CD14-positive monocyte (primary cell): ENCODE data around the gene KIAA1328. TPM values are rescaled to one million over a fixed set of nuclear protein-coding genes. Genes with fewer than 3 reads are reported as not detected.

Source experiments
- DNase-seq, 3 donors: peaks; one replicate each; pipeline ENCODE4 v3.0.0-alpha.2; 2011 to 2022
- H2AFZ ChIP-seq: 2 replicates; pipeline ENCODE4 v1.6.0; 2012; ENCODE audit warnings: mild to moderate bottlenecking, low read depth, low read length, inconsistent platforms; ENCODE audit not compliant: insufficient read depth, poor library complexity, severe bottlenecking
- H3K27ac ChIP-seq, 2 donors: 1 replicate in 1 of 2; 2 replicates in 1 of 2; pipeline ENCODE4 v1.5.1; 2012 to 2013; ENCODE audit warnings: low read length in 2 of 2, control low read depth in 1 of 2, inconsistent platforms in 1 of 2, low read depth in 1 of 2, mild to moderate bottlenecking in 1 of 2
- H3K27me3 ChIP-seq, 2 donors: one replicate each; pipeline versions ENCODE4 v1.6.0 to v1.6.1; 2011 to 2013; ENCODE audit warnings: low read length in 2 of 2; ENCODE audit not compliant: control insufficient read depth in 2 of 2, insufficient read depth in 2 of 2
- H3K36me3 ChIP-seq, 2 donors: replicated peaks in 1 of 2; 1 replicate in 1 of 2; 2 replicates in 1 of 2; pipeline versions ENCODE4 v1.5.1 to v1.6.1; 2012 to 2013; ENCODE audit warnings: low read length in 2 of 2, control low read depth in 1 of 2, inconsistent platforms in 1 of 2, mild to moderate bottlenecking in 1 of 2; ENCODE audit not compliant: insufficient read depth in 2 of 2, control insufficient read depth in 1 of 2
- H3K4me1 ChIP-seq, 2 donors: 1 replicate in 1 of 2; 2 replicates in 1 of 2; pipeline versions ENCODE4 v1.5.1 to v1.6.1; 2012 to 2013; ENCODE audit warnings: low read length in 2 of 2, control low read depth in 1 of 2, inconsistent platforms in 1 of 2, mild to moderate bottlenecking in 1 of 2, moderate library complexity in 1 of 2; ENCODE audit not compliant: insufficient read depth in 2 of 2, control insufficient read depth in 1 of 2
- H3K4me2 ChIP-seq: replicated peaks from 2 replicates; pipeline ENCODE3; 2012; ENCODE audit warnings: low read length, moderate library complexity, mild to moderate bottlenecking; ENCODE audit not compliant: poor library complexity, severe bottlenecking; ENCODE audit errors: extremely low read depth
- H3K4me3 ChIP-seq, 3 experiments: fragments of 200-600 bp in 1 of 3; sonication (generic) in 1 of 3; replicated peaks in 1 of 3; 1 replicate in 2 of 3; 2 replicates in 1 of 3; pipeline ENCODE4 v1.5.1; 2011 to 2013; ENCODE audit warnings: low read length in 3 of 3, mild to moderate bottlenecking in 3 of 3, control low read depth in 2 of 3, low read depth in 2 of 3, inconsistent platforms in 1 of 3, moderate library complexity in 1 of 3
- H3K79me2 ChIP-seq: 2 replicates; pipeline ENCODE4 v1.6.0; 2012; ENCODE audit warnings: mild to moderate bottlenecking, control low read depth, inconsistent platforms, low read length, moderate library complexity; ENCODE audit not compliant: insufficient read depth
- H3K9ac ChIP-seq: 2 replicates; pipeline ENCODE4 v1.6.0; 2017; ENCODE audit warnings: low read length, mild to moderate bottlenecking; ENCODE audit not compliant: insufficient read depth, poor library complexity, severe bottlenecking
- H3K9me3 ChIP-seq, 2 donors: replicated peaks in 1 of 2; 1 replicate in 1 of 2; 2 replicates in 1 of 2; pipeline versions ENCODE4 v1.5.1 to v1.6.1; 2012 to 2013; ENCODE audit warnings: low read length in 2 of 2, control low read depth in 1 of 2; ENCODE audit not compliant: control insufficient read depth in 1 of 2, insufficient read depth in 1 of 2
- H4K20me1 ChIP-seq: 2 replicates; pipeline ENCODE4 v1.6.0; 2012; ENCODE audit warnings: mild to moderate bottlenecking, low read length, control low read depth, moderate library complexity; ENCODE audit not compliant: insufficient read depth
- H3K27ac Mint-ChIP-seq, 7 donors: one replicate each; pipeline ENCODE4 v1.8.0; 2020; ENCODE audit warnings: mild to moderate bottlenecking in 7 of 7, mixed read lengths in 7 of 7, moderate library complexity in 6 of 7, inconsistent platforms in 2 of 7
- H3K27me3 Mint-ChIP-seq, 3 donors: one replicate each; pipeline ENCODE4 v1.8.0; 2021 to 2022; ENCODE audit warnings: low read depth in 3 of 3, mild to moderate bottlenecking in 3 of 3, mixed read lengths in 3 of 3, moderate library complexity in 3 of 3, inconsistent platforms in 1 of 3
- H3K36me3 Mint-ChIP-seq, 2 donors: one replicate each; pipeline ENCODE4 v1.8.0; 2020; ENCODE audit warnings: mixed read lengths in 2 of 2, inconsistent platforms in 1 of 2, mild to moderate bottlenecking in 1 of 2
- H3K4me1 Mint-ChIP-seq: one replicate; pipeline ENCODE4 v1.8.0; 2020; ENCODE audit warnings: mild to moderate bottlenecking, mixed read lengths
- H3K4me3 Mint-ChIP-seq, 2 donors: one replicate each; pipeline ENCODE4 v1.8.0; 2020; ENCODE audit warnings: mild to moderate bottlenecking in 2 of 2, mixed read lengths in 2 of 2, moderate library complexity in 1 of 2
- H3K9me3 Mint-ChIP-seq, 7 donors: one replicate each; pipeline ENCODE4 v1.8.0; 2020 to 2022; ENCODE audit warnings: mixed read lengths in 7 of 7, mild to moderate bottlenecking in 6 of 7, moderate library complexity in 6 of 7, inconsistent platforms in 2 of 7
- CTCF ChIP-seq: fragments of 200-600 bp; IDR thresholded peaks from one replicate; pipeline ENCODE4 v1.8.0; 2022; ENCODE audit warnings: antibody characterized with exemption, mild to moderate bottlenecking
- WGBS: methylation state at CpG from one replicate; pipeline ENCODE4 v1.1.5; 2013; ENCODE audit warnings: missing lambda C conversion rate; ENCODE audit not compliant: insufficient coverage; 5-methylcytosine and 5-hydroxymethylcytosine counted together
- intact Hi-C, 2 donors: fragments of 100-400 bp; cut with micrococcal nuclease; formaldehyde crosslinking; loops; one replicate each; pipeline versions ENCODE4 v1.15.0 to v1.15.1; 2023
- polyA plus RNA-seq, 3 donors: library from polyadenylated mRNA; depleted of rRNA in 1 of 3; unstranded in 2 of 3; stranded (reverse) in 1 of 3; fragments of 300-500 nt in 2 of 3; fragments of >200 nt in 1 of 3; fragmentation: Illumina TruSeq in 2 of 3; gene quantifications; 1 replicate in 2 of 3; 2 replicates in 1 of 3; pipeline ENCODE4 v1.2.3, GENCODE V29; 2012 to 2021

KIAA1328 gene
- polyA plus RNA-seq, 3 donors: 3.7 to 3.9 (median 3.8) TPM

GRCh38 chr18:37244618-37245017, 415.7 kb downstream of the KIAA1328 start:
- Histone ChIP-seq H3K27me3 (peaks cover 15 to 40% of the 10 kb centered on the region in 2 donors), H3K27ac (no peak overlapping the region), H4K20me1 (no peaks in the 10 kb centered on the region), H3K79me2 (no peaks in the 10 kb centered on the region), H3K4me2 (no peak overlapping the region), H3K4me3 (no peak overlapping the region), H3K9me3 (no peaks in the 10 kb centered on the region), H3K4me1 (no peaks in the 10 kb centered on the region), H3K36me3 (no peaks in the 10 kb centered on the region), H2AFZ (no peak overlapping the region), H3K9ac (no peak overlapping the region)
- H3K4me1 Mint-ChIP-seq: peaks cover 2% of the 10 kb centered on the region
- peaks cover 0 to 2% of the 10 kb centered on the region in 2 donors for H3K36me3 Mint-ChIP-seq
- H3K4me3 Mint-ChIP-seq: peak overlapping the region in 1 of 2 donors; percentile 56
- intact Hi-C loops: no loop called here
- H3K27me3 Mint-ChIP-seq: peaks cover 26 to 41% (median 32%) of the 10 kb centered on the region in 3 donors
- DNase-seq: no peak
- H3K27ac Mint-ChIP-seq: no peak overlapping the region
- 100% methylated on average over 6 of the region's 13 CpGs for WGBS
- H3K9me3 Mint-ChIP-seq: peaks cover 0 to 8% (median 3%) of the 10 kb centered on the region in 7 donors
- no peak for TF ChIP-seq CTCF

GRCh38 chr18:37246779-37247340, 417.9 kb downstream of the KIAA1328 start:
- Histone ChIP-seq H3K9ac (no peak overlapping the region), H2AFZ (no peak overlapping the region), H3K27ac (no peak overlapping the region), H3K79me2 (no peaks in the 10 kb centered on the region), H4K20me1 (no peaks in the 10 kb centered on the region), H3K4me1 (no peaks in the 10 kb centered on the region), H3K4me3 (no peak overlapping the region), H3K4me2 (no peak overlapping the region), H3K9me3 (no peaks in the 10 kb centered on the region), H3K36me3 (no peaks in the 10 kb centered on the region), H3K27me3 (peaks cover 15 to 49% of the 10 kb centered on the region in 2 donors)
- no peak for TF ChIP-seq CTCF
- Mint-ChIP-seq H3K27ac (no peak overlapping the region), H3K4me3 (no peak overlapping the region), H3K27me3 (peaks cover 35 to 47% (median 35%) of the 10 kb centered on the region in 3 donors), H3K36me3 (peaks cover 0 to 2% of the 10 kb centered on the region in 2 donors), H3K9me3 (peaks cover 0 to 8% (median 3%) of the 10 kb centered on the region in 7 donors), H3K4me1 (peaks cover 2% of the 10 kb centered on the region)
- WGBS: 96% methylated on average over 3 of the region's 13 CpGs
- intact Hi-C loops: no loop called here
- DNase-seq: no peak
